Sigmoid colon (tissue), 7 donors: ENCODE results near the gene SHOC1. TPM values are rescaled to one million over a fixed set of nuclear protein-coding genes. Genes with fewer than 3 reads are reported as not detected.

ENCODE experiments used
- DNase-seq: peaks from one replicate; pipeline ENCODE4 v3.0.0-alpha.2; 2019
- H3K27ac ChIP-seq, 4 donors: fragments of 200-600 bp; sonication (generic); one replicate each; pipeline ENCODE4 v1.5.1; 2016 to 2019; ENCODE audit warnings: mild to moderate bottlenecking in 1 of 4
- H3K27me3 ChIP-seq, 3 donors: fragments of 200-600 bp; sonication (generic); one replicate each; pipeline ENCODE4 v1.5.1; 2019; ENCODE audit warnings: mild to moderate bottlenecking in 1 of 3
- H3K36me3 ChIP-seq, 4 donors: fragments of 200-600 bp; sonication (generic); one replicate each; pipeline ENCODE4 v1.5.1; 2016 to 2019
- H3K4me1 ChIP-seq, 4 donors: fragments of 200-600 bp; sonication (generic); one replicate each; pipeline ENCODE4 v1.5.1; 2017 to 2019
- H3K4me3 ChIP-seq, 4 donors: fragments of 200-600 bp; sonication (generic); one replicate each; pipeline ENCODE4 v1.5.1; 2017 to 2019; ENCODE audit warnings: mild to moderate bottlenecking in 2 of 4, moderate library complexity in 1 of 4
- H3K9me3 ChIP-seq, 4 donors: fragments of 200-600 bp in 3 of 4; sonication (generic) in 3 of 4; one replicate each; pipeline versions ENCODE4 v1.5.1 to v1.6.1; 2013 to 2019
- CTCF ChIP-seq, 4 experiments: fragments of 450-650 bp in 3 of 4; fragments of 200-600 bp in 1 of 4; IDR thresholded peaks; one replicate each; pipeline ENCODE4 v1.5.1; 2016 to 2019; ENCODE audit warnings: antibody characterized with exemption in 4 of 4, mild to moderate bottlenecking in 3 of 4, moderate library complexity in 2 of 4
- EP300 ChIP-seq, 4 donors: sonication (generic); formaldehyde crosslinking; IDR thresholded peaks; one replicate each; pipeline ENCODE4 v1.6.1; 2017; ENCODE audit warnings: antibody characterized with exemption in 4 of 4
- POLR2A ChIP-seq, 2 donors: fragments of 450-650 bp; IDR thresholded peaks; one replicate each; pipeline ENCODE4 v1.6.1; 2016; ENCODE audit warnings: antibody characterized with exemption in 2 of 2, mild to moderate bottlenecking in 2 of 2, moderate library complexity in 2 of 2
- POLR2AphosphoS5 ChIP-seq, 4 donors: sonication (generic); formaldehyde crosslinking; IDR thresholded peaks; one replicate each; pipeline ENCODE4 v1.6.1; 2017; ENCODE audit warnings: antibody characterized with exemption in 4 of 4
- WGBS, 2 donors: extraction: QIAGEN DNeasy Blood & Tissue Kit; methylation state at CpG; one replicate each; pipeline ENCODE4 v1.1.7; 2013; 5-methylcytosine and 5-hydroxymethylcytosine counted together
- intact Hi-C: fragments of 100-400 bp; cut with DNase I; formaldehyde crosslinking; loops from one replicate; pipeline ENCODE4 v1.15.1; 2023
- polyA plus RNA-seq, 3 donors: library from polyadenylated mRNA; stranded (reverse); fragments of 200-250 nt; gene quantifications; one replicate each; pipeline ENCODE4 v1.2.3, GENCODE V29; 2013
- total RNA-seq, 4 donors: library from RNA; depleted of rRNA; stranded (reverse); fragments of >200 nt; gene quantifications; one replicate each; pipeline ENCODE4 v1.1.0, GENCODE V29; 2016
- donor health status: healthy with polysubstance abuse.
- donor health status: Bipolar disorder and iron deficiency.
- donor health status: healthy.

Gene SHOC1
- not detected for total RNA-seq
- polyA plus RNA-seq: under 1 TPM in 1 of 3 donors, not detected in 2; 0.03 TPM

- Histone ChIP-seq H3K36me3 (no peaks in the 10 kb centered on the region), H3K27me3 (no peaks in the 10 kb centered on the region), H3K27ac (no peak within 1 kb of the TSS), H3K4me3 (no peak within 1 kb of the TSS), H3K9me3 (no peaks in the 10 kb centered on the region), H3K4me1 (no peaks in the 10 kb centered on the region)
- intact Hi-C loops: no loop called here
- 82 to 92% methylated on average over 29 of the region's 29 CpGs for WGBS, 2 donors
- DNase-seq: no peak
- no peak for TF ChIP-seq EP300 (IDR thresholded peaks at IDR 0.05)
- no peak for TF ChIP-seq POLR2A (IDR thresholded peaks at IDR 0.05)
- no peak for TF ChIP-seq CTCF (IDR thresholded peaks at IDR 0.05)
- no peak for TF ChIP-seq POLR2AphosphoS5 (IDR thresholded peaks at IDR 0.05)
Measured at GRCh38 chr9:111794835-111795556, at the start of gene SHOC1. Gene SHOC1, minus strand, starts transcription at chr9:111794937. Its CDS starts 3,519 bp downstream, at chr9:111791418.

- Histone ChIP-seq H3K27ac (no peak overlapping the region), H3K9me3 (no peaks in the 10 kb centered on the region), H3K4me3 (no peak overlapping the region), H3K36me3 (no peaks in the 10 kb centered on the region), H3K27me3 (no peaks in the 10 kb centered on the region), H3K4me1 (peaks cover 0 to 20% (median 11%) of the 10 kb centered on the region in 4 donors)
- intact Hi-C loops: no loop called here
- WGBS, 2 donors: 92 to 94% methylated on average over 3 of the region's 3 CpGs
- no peak for TF ChIP-seq POLR2AphosphoS5 (IDR thresholded peaks at IDR 0.05)
- TF ChIP-seq POLR2A (IDR thresholded peaks at IDR 0.05): no peak
- no peak for TF ChIP-seq CTCF (IDR thresholded peaks at IDR 0.05)
- no peak for TF ChIP-seq EP300 (IDR thresholded peaks at IDR 0.05)
- no peak for DNase-seq
Measured at GRCh38 chr9:111843971-111844370, 49.2 kb upstream of the SHOC1 start.

GRCh38 chr9:111842313-111842712 is 47.6 kb upstream of the SHOC1 start:
- no peak overlapping the region for H3K27ac ChIP-seq
- 87 to 94% methylated on average over 1 of the region's 1 CpG for WGBS, 2 donors

GRCh38 chr9:111840442-111840841 is 45.7 kb upstream of the SHOC1 start:
- no peaks in the 10 kb centered on the region for H3K27me3 ChIP-seq
- TF ChIP-seq POLR2AphosphoS5 (IDR thresholded peaks at IDR 0.05) (no peak), CTCF (IDR thresholded peaks at IDR 0.05) (no peak), POLR2A (IDR thresholded peaks at IDR 0.05) (no peak), EP300 (IDR thresholded peaks at IDR 0.05) (no peak)
- no peak for DNase-seq
- no peaks in the 10 kb centered on the region for H3K36me3 ChIP-seq
- no peak overlapping the region for H3K27ac ChIP-seq
- peaks cover 0 to 20% (median 12%) of the 10 kb centered on the region in 4 donors for H3K4me1 ChIP-seq
- H3K9me3 ChIP-seq: no peaks in the 10 kb centered on the region
- intact Hi-C loops: no loop called here
- 81 to 93% methylated on average over 1 of the region's 1 CpG for WGBS, 2 donors
- no peak overlapping the region for H3K4me3 ChIP-seq

More at GRCh38 chr9:111842313-111842712, 47.6 kb upstream of the SHOC1 start:
- no peaks in the 10 kb centered on the region for H3K36me3 ChIP-seq
- TF ChIP-seq POLR2AphosphoS5 (IDR thresholded peaks at IDR 0.05) (no peak), CTCF (IDR thresholded peaks at IDR 0.05) (no peak), POLR2A (IDR thresholded peaks at IDR 0.05) (no peak), EP300 (IDR thresholded peaks at IDR 0.05) (no peak)
- DNase-seq: no peak
- H3K4me3 ChIP-seq: no peak overlapping the region
- peaks cover 0 to 20% (median 12%) of the 10 kb centered on the region in 4 donors for H3K4me1 ChIP-seq
- intact Hi-C loops: no loop called here
- no peaks in the 10 kb centered on the region for H3K27me3 ChIP-seq
- no peaks in the 10 kb centered on the region for H3K9me3 ChIP-seq
